ENCODE results near the gene OR51A2. TPM values are rescaled to one million over a fixed set of nuclear protein-coding genes. Genes with fewer than 3 reads are reported as not detected.
"Not testable (repeated sequence)": the region's sequence is repeated elsewhere in the genome, so short reads cannot be mapped to it uniquely, and the experiment has no call there.

OR51A2 gene, protein sequence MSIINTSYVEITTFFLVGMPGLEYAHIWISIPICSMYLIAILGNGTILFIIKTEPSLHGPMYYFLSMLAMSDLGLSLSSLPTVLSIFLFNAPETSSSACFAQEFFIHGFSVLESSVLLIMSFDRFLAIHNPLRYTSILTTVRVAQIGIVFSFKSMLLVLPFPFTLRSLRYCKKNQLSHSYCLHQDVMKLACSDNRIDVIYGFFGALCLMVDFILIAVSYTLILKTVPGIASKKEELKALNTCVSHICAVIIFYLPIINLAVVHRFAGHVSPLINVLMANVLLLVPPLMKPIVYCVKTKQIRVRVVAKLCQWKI
- total RNA-seq = not detected

- H3K4me3 ChIP-seq (ENCODE audit: low read length); H3K27me3 ChIP-seq (ENCODE audit: insufficient read depth, low read length); H3K4me1 ChIP-seq (ENCODE audit: insufficient read depth, low read length); H3K9me3 ChIP-seq (ENCODE audit: low read depth, low read length): not testable (repeated sequence)
These were observed at the start of gene OR51A2 for GRCh38 chr11:4955613-4956012. TSS of gene OR51A2 (minus strand) at chr11:4955713. CDS start at chr11:4955713, 0 bp downstream.

- H3K9me3 ChIP-seq (ENCODE audit: low read depth, low read length) = no peaks in the 10 kb centered on the region
- H3K4me1 ChIP-seq (ENCODE audit: insufficient read depth, low read length) = no peaks in the 10 kb centered on the region
- H3K27me3 ChIP-seq (ENCODE audit: insufficient read depth, low read length) = no peaks in the 10 kb centered on the region
- no peak overlapping the region for H3K4me3 ChIP-seq (ENCODE audit: low read length)
These were observed 49.1 kb upstream of the OR51A2 start for GRCh38 chr11:5004424-5005274.

- Histone ChIP-seq H3K4me1 (ENCODE audit: insufficient read depth, low read length) (no peaks in the 10 kb centered on the region), H3K27me3 (ENCODE audit: insufficient read depth, low read length) (no peaks in the 10 kb centered on the region), H3K4me3 (ENCODE audit: low read length) (no peak within 1 kb of the TSS), H3K9me3 (ENCODE audit: low read depth, low read length) (no peaks in the 10 kb centered on the region)
These were observed 39.0 kb upstream of the OR51A2 start, which contains the start of gene OR51L1 for GRCh38 chr11:4994551-4994950. TSS of gene OR51L1 (plus strand) at chr11:4994851. CDS start at chr11:4998983, 4,132 bp downstream.

- Histone ChIP-seq H3K4me1 (ENCODE audit: insufficient read depth, low read length) (no peaks in the 10 kb centered on the region), H3K27me3 (ENCODE audit: insufficient read depth, low read length) (no peaks in the 10 kb centered on the region), H3K9me3 (ENCODE audit: low read depth, low read length) (no peaks in the 10 kb centered on the region), H3K4me3 (ENCODE audit: low read length) (no peak overlapping the region)
These were observed 35.5 kb upstream of the OR51A2 start for GRCh38 chr11:4991060-4991459.

DNA sequence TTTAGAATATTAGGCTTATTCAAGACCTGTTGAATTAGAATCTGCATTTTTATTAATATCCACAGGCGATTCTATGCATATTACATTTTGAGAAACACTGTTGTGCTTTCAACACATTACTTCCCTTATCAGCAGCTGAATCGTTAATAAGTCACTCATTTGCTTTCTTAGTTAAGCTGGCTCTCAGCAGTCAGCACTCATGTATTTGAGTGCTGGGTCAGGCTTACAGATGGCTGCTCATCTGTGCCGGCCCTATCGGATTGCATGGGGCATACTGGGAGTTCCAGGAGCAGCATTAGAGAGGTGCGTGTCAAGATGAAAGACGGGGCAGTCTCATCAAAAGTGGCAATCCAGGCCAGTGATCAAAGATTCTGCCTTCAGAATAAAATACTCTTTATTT is 28.3 kb upstream of the OR51A2 start:
- H3K4me3 ChIP-seq (ENCODE audit: low read length) = no peak overlapping the region

DNA sequence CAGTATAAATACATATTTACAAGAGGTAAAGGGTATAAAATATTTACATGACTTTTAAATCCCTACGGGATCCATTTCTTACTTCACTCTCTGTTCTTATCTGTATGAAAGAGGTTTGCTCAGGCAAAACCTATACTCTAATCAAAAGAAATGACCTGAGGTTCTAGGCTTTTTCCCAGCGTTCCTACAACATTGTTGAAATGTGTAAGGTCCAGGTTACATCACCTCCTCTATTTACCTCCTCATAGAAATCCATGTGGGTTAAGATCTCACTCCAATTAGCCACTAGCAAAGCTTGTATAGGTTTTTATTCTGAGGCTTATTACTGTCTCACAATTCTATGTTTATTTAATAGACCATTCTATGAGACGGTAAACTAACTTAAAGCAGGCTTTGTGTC is 27.2 kb upstream of the OR51A2 start:
- H3K9me3 ChIP-seq (ENCODE audit: low read depth, low read length) = no peaks in the 10 kb centered on the region

More for the DNA sequence above, 28.3 kb upstream of the OR51A2 start:
- Histone ChIP-seq H3K27me3 (ENCODE audit: insufficient read depth, low read length) (no peaks in the 10 kb centered on the region), H3K9me3 (ENCODE audit: low read depth, low read length) (no peaks in the 10 kb centered on the region), H3K4me1 (ENCODE audit: insufficient read depth, low read length) (no peaks in the 10 kb centered on the region)

DNA sequence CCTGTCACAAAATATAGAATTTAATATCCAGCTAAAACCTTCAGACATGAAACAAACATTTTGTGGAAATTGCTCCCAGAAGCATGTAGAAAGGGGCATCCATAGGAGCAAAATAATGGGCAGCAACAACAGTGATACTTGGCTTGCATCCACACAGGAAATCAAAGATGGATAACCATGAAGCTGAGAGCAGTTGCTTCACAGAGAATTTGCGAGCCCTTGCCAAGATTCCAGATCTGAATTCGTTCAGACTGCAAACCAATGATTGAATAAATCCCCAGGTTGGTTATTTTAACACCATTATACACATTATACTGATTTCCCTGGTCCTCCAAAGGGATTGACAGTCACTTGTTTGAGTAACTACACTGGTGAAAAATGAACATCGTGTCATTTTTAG is 23.5 kb upstream of the OR51A2 start:
- no peak overlapping the region for H3K4me3 ChIP-seq (ENCODE audit: low read length)
- no peaks in the 10 kb centered on the region for H3K27me3 ChIP-seq (ENCODE audit: insufficient read depth, low read length)
- H3K4me1 ChIP-seq (ENCODE audit: insufficient read depth, low read length) = no peaks in the 10 kb centered on the region
- no peaks in the 10 kb centered on the region for H3K9me3 ChIP-seq (ENCODE audit: low read depth, low read length)

More for the DNA sequence above, 27.2 kb upstream of the OR51A2 start:
- Histone ChIP-seq H3K4me3 (ENCODE audit: low read length) (no peak overlapping the region), H3K27me3 (ENCODE audit: insufficient read depth, low read length) (no peaks in the 10 kb centered on the region), H3K4me1 (ENCODE audit: insufficient read depth, low read length) (no peaks in the 10 kb centered on the region)

GRCh38 chr11:4975436-4975835 is 19.9 kb upstream of the OR51A2 start:
- Histone ChIP-seq H3K4me1 (ENCODE audit: insufficient read depth, low read length) (no peaks in the 10 kb centered on the region), H3K4me3 (ENCODE audit: low read length) (no peak overlapping the region), H3K9me3 (ENCODE audit: low read depth, low read length) (no peaks in the 10 kb centered on the region), H3K27me3 (ENCODE audit: insufficient read depth, low read length) (no peaks in the 10 kb centered on the region)

GRCh38 chr11:4962816-4963215 is 7.3 kb upstream of the OR51A2 start:
- no peaks in the 10 kb centered on the region for H3K4me1 ChIP-seq (ENCODE audit: insufficient read depth, low read length)
- H3K4me3 ChIP-seq (ENCODE audit: low read length) = no peak overlapping the region
- no peaks in the 10 kb centered on the region for H3K27me3 ChIP-seq (ENCODE audit: insufficient read depth, low read length)
- no peaks in the 10 kb centered on the region for H3K9me3 ChIP-seq (ENCODE audit: low read depth, low read length)

DNA sequence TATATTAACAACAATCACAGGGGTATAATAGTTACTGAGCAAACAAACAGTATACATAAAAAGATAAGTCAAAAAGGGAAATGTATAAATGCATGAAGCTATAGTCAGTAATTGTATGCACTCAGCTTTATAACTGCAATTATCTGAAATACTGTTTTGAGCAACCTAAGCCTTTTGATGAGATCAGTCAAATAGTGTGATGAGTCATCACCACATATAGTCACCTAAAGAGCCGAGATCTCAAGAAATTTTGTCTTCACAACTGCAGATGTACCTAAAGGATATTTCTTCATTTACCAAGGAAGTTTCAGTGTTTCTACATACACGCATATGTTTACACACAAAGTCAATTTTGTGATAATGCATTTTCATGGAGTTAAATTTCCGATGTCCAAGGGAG is 5.4 kb upstream of the OR51A2 start:
- Histone ChIP-seq H3K4me3 (ENCODE audit: low read length) (no peak overlapping the region), H3K9me3 (ENCODE audit: low read depth, low read length) (no peaks in the 10 kb centered on the region), H3K4me1 (ENCODE audit: insufficient read depth, low read length) (no peaks in the 10 kb centered on the region), H3K27me3 (ENCODE audit: insufficient read depth, low read length) (no peaks in the 10 kb centered on the region)

GRCh38 chr11:4957396-4957795 is 1.9 kb upstream of the OR51A2 start:
- Histone ChIP-seq H3K27me3 (ENCODE audit: insufficient read depth, low read length) (no peaks in the 10 kb centered on the region), H3K9me3 (ENCODE audit: low read depth, low read length) (no peaks in the 10 kb centered on the region), H3K4me1 (ENCODE audit: insufficient read depth, low read length) (no peaks in the 10 kb centered on the region), H3K4me3 (ENCODE audit: low read length) (no peak overlapping the region)

DNA sequence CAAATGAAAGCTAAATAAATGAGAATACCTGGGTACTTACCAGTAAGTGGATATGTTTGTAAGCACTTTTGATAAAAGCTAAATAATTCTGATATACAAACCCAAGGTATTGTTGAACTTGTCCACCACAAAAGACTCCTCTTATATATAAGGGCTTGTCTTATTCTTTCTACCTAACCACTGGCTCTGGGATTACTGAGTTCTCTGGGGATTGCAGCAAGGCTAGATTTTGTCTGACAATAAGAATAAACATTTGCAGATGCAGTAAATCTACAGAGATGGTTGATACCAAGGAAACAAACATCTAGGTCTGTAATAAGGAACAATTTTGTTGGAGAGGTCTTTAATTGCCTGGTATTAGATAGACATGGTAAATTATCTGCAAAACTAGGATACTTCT is 8.0 kb downstream of the OR51A2 start, which contains the start of gene OR51A4:
TSS of gene OR51A4 (minus strand) at position 101 of the 400 bp plus-strand sequence. CDS start 505 bp downstream, outside the sequence.
- H3K27me3 ChIP-seq (ENCODE audit: insufficient read depth, low read length) = no peaks in the 10 kb centered on the region
- no peak within 1 kb of the TSS for H3K4me3 ChIP-seq (ENCODE audit: low read length)
- no peaks in the 10 kb centered on the region for H3K9me3 ChIP-seq (ENCODE audit: low read depth, low read length)
- H3K4me1 ChIP-seq (ENCODE audit: insufficient read depth, low read length) = no peaks in the 10 kb centered on the region

DNA sequence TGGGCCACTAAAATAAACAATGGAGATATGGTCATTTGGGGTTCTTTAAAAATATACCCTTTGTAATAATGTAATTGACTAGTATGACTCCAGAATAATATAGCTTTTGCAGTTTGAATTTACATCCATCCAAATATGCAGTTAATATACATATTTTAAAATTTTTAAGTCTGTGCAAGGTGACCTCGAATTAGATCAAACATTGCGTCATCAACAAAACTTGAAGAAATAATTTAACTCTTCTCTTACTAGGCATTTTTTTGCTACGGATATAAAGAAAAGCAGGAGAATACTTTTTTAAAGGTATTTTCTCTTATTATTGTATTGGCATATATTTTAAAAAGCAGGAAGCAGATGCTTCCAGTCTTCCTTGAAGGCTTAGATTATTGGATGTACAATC is 18.8 kb downstream of the OR51A2 start:
- Histone ChIP-seq H3K9me3 (ENCODE audit: low read depth, low read length) (no peaks in the 10 kb centered on the region), H3K27me3 (ENCODE audit: insufficient read depth, low read length) (no peaks in the 10 kb centered on the region), H3K4me3 (ENCODE audit: low read length) (no peak overlapping the region), H3K4me1 (ENCODE audit: insufficient read depth, low read length) (no peaks in the 10 kb centered on the region)

- no peaks in the 10 kb centered on the region for H3K4me1 ChIP-seq (ENCODE audit: insufficient read depth, low read length)
- no peaks in the 10 kb centered on the region for H3K27me3 ChIP-seq (ENCODE audit: insufficient read depth, low read length)
- no peaks in the 10 kb centered on the region for H3K9me3 ChIP-seq (ENCODE audit: low read depth, low read length)
- H3K4me3 ChIP-seq (ENCODE audit: low read length) = no peak overlapping the region
These were observed 22.8 kb downstream of the OR51A2 start for GRCh38 chr11:4932751-4933150.

- Histone ChIP-seq H3K4me1 (ENCODE audit: insufficient read depth, low read length) (no peaks in the 10 kb centered on the region), H3K4me3 (ENCODE audit: low read length) (no peak overlapping the region), H3K9me3 (ENCODE audit: low read depth, low read length) (no peaks in the 10 kb centered on the region), H3K27me3 (ENCODE audit: insufficient read depth, low read length) (no peaks in the 10 kb centered on the region)
These were observed 28.9 kb downstream of the OR51A2 start for GRCh38 chr11:4926608-4927007.

All from mononuclear cell (primary cell).